Right lobe of liver (tissue), 4 donors: ENCODE results near the gene FMN1.

Source experiments
- CTCF ChIP-seq, 4 donors: fragments of 200-600 bp in 3 of 4; fragments of 450-650 bp in 1 of 4; IDR thresholded peaks; one replicate each; pipeline versions ENCODE4 v1.5.1 to v1.8.0; 2016 to 2022; ENCODE audit warnings: antibody characterized with exemption in 4 of 4, mild to moderate bottlenecking in 2 of 4
- POLR2A ChIP-seq: fragments of 450-650 bp; IDR thresholded peaks from one replicate; pipeline ENCODE4 v1.6.1; 2017; ENCODE audit warnings: antibody characterized with exemption, mild to moderate bottlenecking
- donor health status: DM: no; HTN: no; CAD: no.
- donor health status: DM: no; HTN: no; CAD: no.
- donor health status: DM: no; HTN: yes; CAD: no.

- TF ChIP-seq CTCF (IDR thresholded peaks at IDR 0.05): no peak
- no peak for TF ChIP-seq POLR2A
These were observed 48.5 kb downstream of the FMN1 start for GRCh38 chr15:33146051-33146450.
